Caco-2 (cell line): Measurements from ENCODE around the gene CDK19. TPM values are rescaled to one million over a fixed set of nuclear protein-coding genes. Genes with fewer than 3 reads are reported as not detected.
"Not testable (repeated sequence)": the region's sequence is repeated elsewhere in the genome, so short reads cannot be mapped to it uniquely, and the experiment has no call there.

Experiments
- BruUV-seq: library from RNA; stranded (reverse); fragments of 400-500 nt; replicated peaks from 2 replicates; lab custom pipeline; 2021; lab: Mats Ljungman, UMichigan
- CTCF ChIA-PET: fragments of 300-600 bp; sonication (Branson Sonifier 250); formaldehyde crosslinking; loops from one replicate; lab custom pipeline; 2022; ENCODE audit warnings: antibody characterized with exemption; lab: Charles Lee
- POLR2A ChIA-PET: fragments of 300-600 bp; sonication (Branson Sonifier 250); formaldehyde crosslinking; loops from one replicate; lab custom pipeline; 2022; ENCODE audit warnings: antibody characterized with exemption; lab: Charles Lee
- DNase-seq, 2 experiments: peaks; one replicate each; pipeline versions ENCODE4 v3.0.0 to v3.0.0-alpha.2; 2020 to 2022
- H3K27me3 ChIP-seq: replicated peaks from 2 replicates; pipeline ENCODE4 v1.6.0; 2011; ENCODE audit warnings: low read length; ENCODE audit not compliant: control insufficient read depth, insufficient read depth
- H3K36me3 ChIP-seq: 2 replicates; pipeline ENCODE4 v1.5.1; 2011; ENCODE audit warnings: low read length; ENCODE audit not compliant: control insufficient read depth, insufficient read depth
- H3K4me1 ChIP-seq: fragments of 250-450 bp; sonication (Bioruptor Pico); 2 replicates; pipeline ENCODE4 v1.5.1; 2020; ENCODE audit warnings: mild to moderate bottlenecking
- H3K4me3 ChIP-seq: 2 replicates; pipeline ENCODE4 v1.5.1; 2011; ENCODE audit warnings: low read depth, mild to moderate bottlenecking, control low read depth, low read length
- H3K9me3 ChIP-seq: fragments of 250-450 bp; sonication (Bioruptor Pico); 2 replicates; pipeline ENCODE4 v1.5.1; 2020; ENCODE audit warnings: mild to moderate bottlenecking, moderate library complexity
- H3K27ac Mint-ChIP-seq: one replicate; pipeline ENCODE4 v1.8.0; 2022; ENCODE audit warnings: mixed read lengths; ENCODE audit not compliant: unreplicated experiment
- H3K27me3 Mint-ChIP-seq: one replicate; pipeline ENCODE4 v1.8.0; 2022; ENCODE audit warnings: mixed read lengths; ENCODE audit not compliant: insufficient read depth, unreplicated experiment
- H3K36me3 Mint-ChIP-seq: one replicate; pipeline ENCODE4 v1.8.0; 2022; ENCODE audit warnings: mild to moderate bottlenecking, mixed read lengths; ENCODE audit not compliant: insufficient read depth, unreplicated experiment
- H3K4me1 Mint-ChIP-seq: one replicate; pipeline ENCODE4 v1.8.0; 2022; ENCODE audit warnings: low read depth, mixed read lengths; ENCODE audit not compliant: unreplicated experiment
- H3K4me3 Mint-ChIP-seq: one replicate; pipeline ENCODE4 v1.8.0; 2022; ENCODE audit warnings: mild to moderate bottlenecking, moderate library complexity, mixed read lengths; ENCODE audit not compliant: unreplicated experiment
- H3K9me3 Mint-ChIP-seq: one replicate; pipeline ENCODE4 v1.8.0; 2022; ENCODE audit warnings: mixed read lengths; ENCODE audit not compliant: unreplicated experiment
- intact Hi-C: fragments of 100-400 bp; cut with micrococcal nuclease; formaldehyde crosslinking; loops from one replicate; pipeline ENCODE4 v1.10.0; 2022; ENCODE audit not compliant: unreplicated experiment
- total RNA-seq: library from RNA; stranded (reverse); gene quantifications from 2 replicates; pipeline ENCODE4 v1.2.3, GENCODE V29; 2022
- TF ChIP-seq, protein P1 (sequence below), 2 experiments: fragments of 200-600 bp in 1 of 2; IDR thresholded peaks; 1 replicate in 1 of 2; 2 replicates in 1 of 2; pipeline versions ENCODE4 v1.5.1 to v1.8.0; 2011 to 2022; ENCODE audit warnings: antibody characterized with exemption in 1 of 2, control low read depth in 1 of 2, inconsistent platforms in 1 of 2, low read depth in 1 of 2, low read length in 1 of 2, mild to moderate bottlenecking in 1 of 2, moderate library complexity in 1 of 2; ENCODE audit not compliant: insufficient read depth in 1 of 2, severe bottlenecking in 1 of 2, unreplicated experiment in 1 of 2

CDK19 gene
- total RNA-seq, 1 experiment from 2014 or later, result 24.6 TPM

DNA sequence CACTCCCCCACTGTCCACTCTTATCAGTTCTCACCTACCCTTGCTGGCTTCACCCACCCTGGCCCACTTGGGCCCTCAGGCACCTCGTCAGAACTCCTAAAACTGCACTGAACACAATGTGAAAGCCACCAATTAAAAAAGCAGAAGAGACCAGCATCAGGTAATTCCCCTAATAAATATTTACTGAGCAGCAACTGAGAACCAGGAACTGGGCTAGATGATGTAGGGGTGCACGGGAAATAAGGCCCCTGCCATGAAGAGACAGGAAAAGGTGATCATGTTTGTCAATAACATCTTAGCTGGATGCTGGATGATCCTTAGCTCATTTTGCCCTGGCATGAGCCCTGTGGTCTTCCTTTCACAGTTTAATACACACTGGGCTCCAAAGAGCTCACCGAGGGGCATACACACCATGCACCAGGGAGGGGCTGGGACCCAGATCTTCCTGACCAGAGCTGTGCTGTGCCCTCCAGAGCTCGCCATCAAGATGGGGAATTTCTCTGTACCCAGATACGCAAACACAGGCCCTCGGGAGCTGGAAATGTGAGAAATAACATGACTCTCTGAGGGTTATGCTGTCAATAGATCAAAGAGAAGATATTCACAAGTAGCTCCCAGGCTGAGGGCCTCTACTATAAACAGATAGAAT, 225.3 kb downstream of the CDK19 start:
- intact Hi-C loops, result no loop called here
- no peaks in the 10 kb centered on the region for H3K4me1 Mint-ChIP-seq
- Histone ChIP-seq H3K4me1 (no peaks in the 10 kb centered on the region), H3K27me3 (no peaks in the 10 kb centered on the region), H3K36me3 (no peaks in the 10 kb centered on the region), H3K4me3 (no peak overlapping the region), H3K9me3 (no peaks in the 10 kb centered on the region)
- no peaks in the 10 kb centered on the region for H3K27me3 Mint-ChIP-seq
- DNase-seq, result no peak
- H3K36me3 Mint-ChIP-seq, result no peaks in the 10 kb centered on the region
- no peaks in the 10 kb centered on the region for H3K9me3 Mint-ChIP-seq
- ChIA-PET CTCF (no interaction called here), POLR2A (interaction anchor here (0.5 kb wide), 1 partner anchor 285 kb away, joined by 3 read pairs; no protein-coding TSS in a partner anchor)
- no peak overlapping the region for H3K4me3 Mint-ChIP-seq
- no peak overlapping the region for H3K27ac Mint-ChIP-seq
- TF ChIP-seq, protein P1, sequence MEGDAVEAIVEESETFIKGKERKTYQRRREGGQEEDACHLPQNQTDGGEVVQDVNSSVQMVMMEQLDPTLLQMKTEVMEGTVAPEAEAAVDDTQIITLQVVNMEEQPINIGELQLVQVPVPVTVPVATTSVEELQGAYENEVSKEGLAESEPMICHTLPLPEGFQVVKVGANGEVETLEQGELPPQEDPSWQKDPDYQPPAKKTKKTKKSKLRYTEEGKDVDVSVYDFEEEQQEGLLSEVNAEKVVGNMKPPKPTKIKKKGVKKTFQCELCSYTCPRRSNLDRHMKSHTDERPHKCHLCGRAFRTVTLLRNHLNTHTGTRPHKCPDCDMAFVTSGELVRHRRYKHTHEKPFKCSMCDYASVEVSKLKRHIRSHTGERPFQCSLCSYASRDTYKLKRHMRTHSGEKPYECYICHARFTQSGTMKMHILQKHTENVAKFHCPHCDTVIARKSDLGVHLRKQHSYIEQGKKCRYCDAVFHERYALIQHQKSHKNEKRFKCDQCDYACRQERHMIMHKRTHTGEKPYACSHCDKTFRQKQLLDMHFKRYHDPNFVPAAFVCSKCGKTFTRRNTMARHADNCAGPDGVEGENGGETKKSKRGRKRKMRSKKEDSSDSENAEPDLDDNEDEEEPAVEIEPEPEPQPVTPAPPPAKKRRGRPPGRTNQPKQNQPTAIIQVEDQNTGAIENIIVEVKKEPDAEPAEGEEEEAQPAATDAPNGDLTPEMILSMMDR (IDR thresholded peaks at IDR 0.05; ENCODE audit: insufficient read depth in 1 of 2, low read depth in 1 of 2, low read length in 1 of 2, severe bottlenecking in 1 of 2, unreplicated experiment in 1 of 2), result no peak
- no TSS peak for BruUV-seq

DNA sequence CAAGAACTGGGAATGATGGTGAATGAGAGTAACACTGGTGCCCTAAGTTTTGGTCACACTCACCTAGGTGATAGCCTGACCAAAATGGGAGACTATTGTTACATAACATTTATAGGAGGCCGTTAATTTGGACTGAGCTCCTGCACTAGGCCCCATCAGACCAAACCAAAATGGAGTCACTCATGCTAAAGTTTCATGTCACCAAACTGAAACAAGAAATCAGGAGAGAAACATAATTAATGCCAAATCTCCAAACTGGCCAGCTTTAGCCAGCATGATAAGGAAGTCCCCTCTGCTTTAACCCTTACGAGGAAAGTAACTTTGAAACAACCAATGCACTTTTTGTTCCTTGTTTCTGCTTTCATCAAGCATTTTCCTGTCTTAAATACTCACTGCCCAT, 227.9 kb downstream of the CDK19 start:
- no peaks in the 10 kb centered on the region for H3K9me3 Mint-ChIP-seq
- H3K36me3 ChIP-seq, result no peaks in the 10 kb centered on the region
- H3K27me3 Mint-ChIP-seq, result no peaks in the 10 kb centered on the region
- H3K4me1 Mint-ChIP-seq, result no peaks in the 10 kb centered on the region
- no peak for DNase-seq
- no peak overlapping the region for H3K4me3 Mint-ChIP-seq
- H3K9me3 ChIP-seq, result no peaks in the 10 kb centered on the region
- TF ChIP-seq, protein P1 (IDR thresholded peaks at IDR 0.05; ENCODE audit: insufficient read depth in 1 of 2, low read depth in 1 of 2, low read length in 1 of 2, severe bottlenecking in 1 of 2, unreplicated experiment in 1 of 2), result no peak
- no peak overlapping the region for H3K4me3 ChIP-seq
- no peaks in the 10 kb centered on the region for H3K27me3 ChIP-seq
- CTCF ChIA-PET, result no interaction called here
- H3K36me3 Mint-ChIP-seq, result no peaks in the 10 kb centered on the region
- H3K4me1 ChIP-seq, result no peaks in the 10 kb centered on the region
- BruUV-seq, result no TSS peak
- no peak overlapping the region for H3K27ac Mint-ChIP-seq
- intact Hi-C loops, result no loop called here
- POLR2A ChIA-PET, result no interaction called here

DNA sequence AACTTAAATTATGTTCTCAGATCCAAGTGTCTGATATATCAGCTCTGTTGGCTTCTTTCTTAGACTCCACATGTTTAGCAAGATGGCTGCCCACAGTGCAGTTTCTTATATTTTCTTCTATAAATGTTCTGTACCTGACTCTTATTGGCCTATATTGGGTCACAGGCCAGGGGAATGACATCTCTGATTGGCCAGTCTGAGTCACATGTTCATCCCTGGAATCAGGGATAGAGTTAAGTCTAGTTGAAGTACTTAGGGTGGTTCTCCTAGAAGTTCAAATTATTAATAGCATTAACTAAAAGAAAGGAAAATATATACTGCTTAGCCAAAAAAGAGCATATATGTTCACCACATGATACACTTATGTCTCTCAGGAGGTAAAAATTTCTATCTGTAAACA, 233.6 kb downstream of the CDK19 start:
- Histone ChIP-seq H3K9me3 (no peaks in the 10 kb centered on the region), H3K4me3 (no peak overlapping the region), H3K36me3 (no peaks in the 10 kb centered on the region), H3K4me1 (no peaks in the 10 kb centered on the region), H3K27me3 (no peaks in the 10 kb centered on the region)
- DNase-seq, result no peak
- no peak overlapping the region for H3K4me3 Mint-ChIP-seq
- intact Hi-C loops, result no loop called here
- ChIA-PET CTCF (no interaction called here), POLR2A (no interaction called here)
- no peak overlapping the region for H3K27ac Mint-ChIP-seq
- no peaks in the 10 kb centered on the region for H3K27me3 Mint-ChIP-seq
- H3K4me1 Mint-ChIP-seq, result no peaks in the 10 kb centered on the region
- BruUV-seq, result no TSS peak
- no peaks in the 10 kb centered on the region for H3K36me3 Mint-ChIP-seq
- TF ChIP-seq, protein P1 (IDR thresholded peaks at IDR 0.05; ENCODE audit: insufficient read depth in 1 of 2, low read depth in 1 of 2, low read length in 1 of 2, severe bottlenecking in 1 of 2, unreplicated experiment in 1 of 2), result no peak
- H3K9me3 Mint-ChIP-seq, result no peaks in the 10 kb centered on the region

- H3K4me1 Mint-ChIP-seq, H3K4me3 ChIP-seq, CTCF ChIA-PET, H3K4me1 ChIP-seq, POLR2A ChIA-PET, H3K9me3 ChIP-seq, BruUV-seq, H3K9me3 Mint-ChIP-seq, DNase-seq, H3K36me3 ChIP-seq, H3K27me3 Mint-ChIP-seq, H3K27me3 ChIP-seq, H3K36me3 Mint-ChIP-seq, H3K4me3 Mint-ChIP-seq, H3K27ac Mint-ChIP-seq, intact Hi-C loops: not testable (repeated sequence)
Measured at GRCh38 chr6:110577596-110578167, 237.6 kb downstream of the CDK19 start.
